A204.1 (cell line): ENCODE results near the gene HDHD5.

Source experiments
- FAIRE-seq: peaks from 2 replicates; lab custom pipeline; 2012; peaks lifted over from hg19 to GRCh38; lab: Jason Lieb, UNC

HDHD5 gene

GRCh38 chr22:17119481-17120202 is 39.4 kb downstream of the HDHD5 start:
- no peak for FAIRE-seq

- FAIRE-seq: no peak
Measured at GRCh38 chr22:17118342-17118741, 40.7 kb downstream of the HDHD5 start.

GRCh38 chr22:17117890-17118289 is 41.2 kb downstream of the HDHD5 start:
- FAIRE-seq: no peak

GRCh38 chr22:17117400-17117799 is 41.7 kb downstream of the HDHD5 start:
- FAIRE-seq: no peak

DNA sequence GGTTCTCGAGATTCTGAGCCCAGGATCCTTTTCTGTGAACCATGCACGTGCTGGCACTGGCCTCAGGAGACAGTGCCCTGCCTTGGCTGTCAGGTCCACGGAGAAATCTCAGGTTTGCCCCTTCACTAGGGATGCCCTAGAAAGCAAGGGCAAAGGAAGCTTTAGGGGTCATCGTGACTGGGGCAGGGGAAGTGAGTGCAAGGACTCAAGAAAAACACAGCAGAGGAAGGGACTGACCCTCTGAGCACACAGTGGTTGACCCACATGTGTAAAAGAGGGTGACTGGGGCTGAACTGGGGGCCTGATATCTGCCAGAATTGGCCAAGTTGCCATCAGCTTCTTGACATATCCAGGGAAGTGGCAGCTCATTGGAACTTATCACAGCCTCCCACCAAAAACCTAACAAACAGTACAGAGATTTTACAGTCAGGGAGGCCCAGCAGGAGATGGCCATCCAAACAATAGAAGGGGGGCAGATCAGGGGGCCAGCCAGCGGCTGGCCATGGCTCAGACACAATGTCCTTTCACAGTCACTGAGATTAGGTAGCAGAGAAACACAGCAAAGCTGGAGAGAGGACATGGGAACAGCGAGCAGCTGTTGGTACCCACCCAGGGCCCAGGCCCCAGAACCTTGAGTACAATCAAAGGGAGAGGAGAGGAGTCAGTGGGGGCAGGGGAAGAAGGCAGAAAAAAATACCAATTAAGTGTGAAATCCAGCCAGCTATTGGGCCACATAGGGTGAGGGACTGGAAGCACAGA is 42.3 kb downstream of the HDHD5 start:
- no peak for FAIRE-seq

DNA sequence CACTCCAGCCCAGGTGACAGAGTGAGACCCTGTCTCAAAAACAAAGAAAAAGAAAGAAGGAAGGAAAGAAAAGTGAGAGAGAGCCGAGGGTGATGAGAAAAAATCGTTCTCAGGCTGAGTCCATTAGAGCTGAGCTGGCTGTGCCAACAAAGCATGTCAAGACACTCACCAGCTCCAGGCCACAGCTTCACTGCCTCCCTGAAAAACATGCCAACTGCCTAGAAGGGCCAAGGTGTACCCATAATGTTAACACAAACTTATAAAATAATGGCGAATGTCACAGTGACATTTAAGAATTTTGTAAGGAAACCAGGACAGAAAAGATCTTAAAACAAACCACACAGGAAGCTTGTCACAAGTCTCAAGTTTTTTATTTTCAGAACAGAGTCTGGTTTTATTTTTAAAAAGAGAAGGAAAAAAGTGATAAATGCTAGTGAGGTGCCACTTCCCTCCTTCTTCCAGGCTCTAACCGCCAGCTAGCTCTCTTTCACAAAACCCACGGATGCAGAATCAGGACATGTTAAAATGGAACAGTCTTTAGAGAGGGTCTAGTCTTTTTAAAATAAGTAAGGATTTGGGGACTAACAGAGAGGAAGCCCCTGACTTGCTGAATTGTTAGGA is 43.0 kb downstream of the HDHD5 start:
- no peak for FAIRE-seq

DNA sequence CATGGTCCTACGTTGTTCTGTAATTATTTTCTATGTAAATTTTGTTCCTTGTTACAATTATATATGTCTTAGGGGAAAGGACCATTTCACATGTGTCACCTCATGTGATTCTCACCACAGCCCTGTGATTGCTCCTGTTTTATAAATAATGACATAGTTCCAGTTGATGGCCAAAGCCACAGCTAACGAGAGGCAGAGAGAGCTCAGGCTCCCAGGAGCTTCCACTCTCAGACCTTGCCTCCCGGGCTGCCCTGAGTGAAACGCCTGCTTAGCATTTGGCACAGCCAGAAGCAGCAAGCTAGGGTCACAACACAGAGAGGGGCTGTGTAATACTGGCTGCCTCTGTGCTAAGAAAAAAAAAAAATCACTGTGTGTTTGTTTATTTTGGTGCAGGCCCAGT is 43.8 kb downstream of the HDHD5 start:
- no peak for FAIRE-seq

DNA sequence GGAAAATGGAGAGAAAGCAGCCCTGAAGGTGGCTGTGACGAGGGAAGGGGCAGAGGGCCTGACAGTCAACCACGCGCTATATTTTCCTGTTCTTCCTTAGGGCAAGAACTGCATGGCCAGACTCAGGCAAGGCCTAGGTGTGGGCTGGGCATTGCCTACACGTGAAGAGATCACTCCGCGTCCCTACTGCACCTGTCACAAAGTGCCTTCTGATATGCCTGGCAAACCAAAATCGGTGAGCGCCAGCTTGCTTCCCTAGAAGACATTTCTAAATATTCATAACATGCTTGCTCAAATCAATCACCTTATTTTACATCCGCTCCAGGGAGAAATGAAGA is 44.2 kb downstream of the HDHD5 start:
- no peak for FAIRE-seq

DNA sequence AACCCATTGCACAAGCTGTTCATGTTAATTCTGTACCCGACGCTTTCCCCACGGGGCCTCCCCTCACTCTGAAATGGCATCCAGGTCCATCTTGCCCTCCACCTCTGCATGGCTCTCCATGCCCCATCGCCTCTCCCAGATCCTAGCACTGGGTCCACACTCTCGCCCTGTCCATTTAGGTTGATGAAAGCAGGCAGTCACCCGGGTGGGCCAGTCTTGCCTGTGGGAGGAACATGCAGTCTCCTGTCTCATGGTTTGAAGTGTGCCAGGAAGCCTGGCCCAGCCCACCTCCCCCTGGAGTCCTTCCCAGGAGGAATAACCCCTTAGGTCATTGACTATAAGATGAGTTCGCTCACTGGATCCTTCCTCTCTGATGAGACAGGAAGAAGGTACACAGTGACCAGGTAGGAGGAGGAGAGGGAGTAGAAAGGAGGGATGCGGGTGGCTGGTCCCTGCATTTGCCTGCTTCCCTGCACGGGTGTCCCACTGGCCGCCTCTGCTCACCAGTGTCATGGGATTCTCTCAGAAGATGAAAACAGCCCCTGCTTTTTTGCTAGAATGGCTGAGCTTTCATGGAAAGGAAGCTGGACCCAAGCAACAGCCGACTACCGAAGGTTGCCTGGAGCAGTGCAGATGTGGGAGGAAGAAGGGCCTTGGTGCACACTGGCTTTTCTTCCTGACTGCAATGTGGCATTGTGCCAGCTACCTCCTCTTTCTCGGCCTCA is 44.7 kb downstream of the HDHD5 start:
- no peak for FAIRE-seq

DNA sequence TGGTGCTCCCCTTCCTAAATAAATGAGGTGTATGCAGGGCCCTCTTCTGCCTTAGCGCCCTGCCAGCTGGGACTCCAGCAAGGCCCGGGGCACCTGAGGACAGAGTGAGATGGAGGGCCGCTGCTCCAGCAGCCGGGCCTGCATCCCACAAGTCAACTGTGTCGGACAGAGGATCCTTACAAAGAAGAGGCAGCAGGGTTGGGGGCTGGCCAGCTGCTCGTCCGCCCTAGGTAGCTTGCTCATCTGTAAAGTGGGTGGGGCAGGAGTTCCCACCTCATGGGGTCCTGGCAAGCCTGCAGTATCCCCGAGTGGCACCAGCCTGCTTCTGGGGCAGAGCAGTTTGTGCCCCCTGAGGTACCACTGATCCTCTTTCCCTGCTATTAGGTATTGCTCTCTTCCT is 45.5 kb downstream of the HDHD5 start:
- FAIRE-seq: no peak

- no peak for FAIRE-seq
Measured at GRCh38 chr22:17112491-17113042, 46.5 kb downstream of the HDHD5 start.

- FAIRE-seq: no peak
Measured at GRCh38 chr22:17110791-17111550, 48.1 kb downstream of the HDHD5 start.

DNA sequence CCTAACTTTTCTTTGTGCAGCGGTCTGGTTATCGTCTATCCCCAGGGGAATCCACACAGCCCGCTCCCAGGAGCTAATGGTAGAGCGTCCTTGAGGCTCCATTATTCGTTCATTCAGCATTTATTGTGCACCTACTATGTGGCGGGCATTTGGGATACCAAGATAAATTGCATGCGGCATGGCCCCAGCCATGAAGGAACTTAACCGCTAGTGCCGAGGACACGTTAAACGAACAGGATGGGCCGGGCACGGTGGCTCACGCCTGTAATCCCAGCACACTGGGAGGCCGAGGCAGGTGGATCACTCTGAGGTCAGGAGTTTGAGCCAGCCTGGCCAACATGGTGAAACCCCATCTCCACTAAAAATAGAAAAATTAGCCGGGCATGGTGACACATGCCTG is 49.1 kb downstream of the HDHD5 start:
- FAIRE-seq: no peak

- FAIRE-seq: no peak
Measured at GRCh38 chr22:17109113-17109865, 49.8 kb downstream of the HDHD5 start.

DNA sequence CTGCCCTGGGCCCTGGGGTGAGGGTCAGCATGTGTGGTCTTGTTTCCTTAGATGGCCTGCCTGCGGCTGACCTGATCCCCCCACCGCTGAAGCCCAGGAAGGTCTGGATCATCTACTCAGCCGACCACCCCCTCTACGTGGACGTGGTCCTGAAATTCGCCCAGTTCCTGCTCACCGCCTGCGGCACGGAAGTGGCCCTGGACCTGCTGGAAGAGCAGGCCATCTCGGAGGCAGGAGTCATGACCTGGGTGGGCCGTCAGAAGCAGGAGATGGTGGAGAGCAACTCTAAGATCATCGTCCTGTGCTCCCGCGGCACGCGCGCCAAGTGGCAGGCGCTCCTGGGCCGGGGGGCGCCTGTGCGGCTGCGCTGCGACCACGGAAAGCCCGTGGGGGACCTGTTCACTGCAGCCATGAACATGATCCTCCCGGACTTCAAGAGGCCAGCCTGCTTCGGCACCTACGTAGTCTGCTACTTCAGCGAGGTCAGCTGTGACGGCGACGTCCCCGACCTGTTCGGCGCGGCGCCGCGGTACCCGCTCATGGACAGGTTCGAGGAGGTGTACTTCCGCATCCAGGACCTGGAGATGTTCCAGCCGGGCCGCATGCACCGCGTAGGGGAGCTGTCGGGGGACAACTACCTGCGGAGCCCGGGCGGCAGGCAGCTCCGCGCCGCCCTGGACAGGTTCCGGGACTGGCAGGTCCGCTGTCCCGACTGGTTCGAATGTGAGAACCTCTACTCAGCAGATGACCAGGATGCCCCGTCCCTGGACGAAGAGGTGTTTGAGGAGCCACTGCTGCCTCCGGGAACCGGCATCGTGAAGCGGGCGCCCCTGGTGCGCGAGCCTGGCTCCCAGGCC is 50.6 kb downstream of the HDHD5 start:
- FAIRE-seq: no peak

DNA sequence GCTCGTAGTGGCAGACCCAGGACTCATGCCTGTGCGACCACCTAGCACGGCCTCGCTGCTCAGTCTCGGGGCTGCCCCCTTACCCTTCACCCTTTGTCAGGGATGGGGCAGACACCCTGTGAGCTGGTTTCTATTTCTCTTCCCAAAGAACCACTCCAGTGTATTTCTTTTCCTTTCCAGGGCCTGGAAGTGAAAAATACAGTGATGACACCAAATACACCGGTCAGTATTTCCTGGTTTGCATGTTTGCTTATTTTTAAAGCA is 51.6 kb downstream of the HDHD5 start:
- no peak for FAIRE-seq

DNA sequence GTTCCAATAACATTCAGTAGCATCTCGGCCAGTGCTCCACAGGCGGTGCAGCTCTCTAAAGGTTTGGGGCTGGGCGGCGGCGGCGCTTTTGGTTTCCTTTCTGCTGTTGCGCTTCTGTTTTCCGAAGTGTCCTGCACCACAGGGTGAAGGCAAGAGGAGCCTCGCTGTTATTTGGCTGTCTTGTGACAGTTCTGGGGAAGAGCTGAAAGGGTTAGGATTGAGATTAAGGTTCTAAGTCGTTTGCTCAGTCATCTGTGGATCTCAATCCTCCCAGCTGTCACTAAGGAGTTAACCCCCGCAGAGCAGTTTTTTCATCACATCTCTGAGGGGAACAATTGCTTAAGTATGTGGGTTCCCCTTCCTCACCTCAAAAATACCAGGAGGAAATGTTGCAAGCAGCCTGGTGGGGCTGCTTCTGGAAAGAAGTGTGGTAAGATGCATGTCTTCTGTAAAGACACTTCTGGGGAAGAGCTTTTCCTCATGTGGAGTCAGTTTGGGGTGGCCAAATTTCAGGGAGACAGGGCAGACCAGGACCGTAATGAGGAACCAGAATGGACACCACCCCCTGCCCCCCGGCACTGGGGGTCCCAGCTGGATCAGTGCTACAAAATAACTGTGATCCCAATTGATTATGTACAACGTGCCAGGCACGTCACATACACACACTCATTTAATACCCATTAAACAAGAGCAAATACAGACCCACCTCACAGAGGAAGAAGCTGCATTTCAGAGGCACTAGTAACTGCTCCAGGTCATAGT is 52.1 kb downstream of the HDHD5 start:
- FAIRE-seq: no peak

- FAIRE-seq: no peak
Measured at GRCh38 chr22:17106161-17106784, 52.8 kb downstream of the HDHD5 start.
